Spleen (tissue), 11 donors: Measurements from ENCODE around the gene MESP2. TPM values are rescaled to one million over a fixed set of nuclear protein-coding genes. Genes with fewer than 3 reads are reported as not detected.
A peak's percentile ranks its signal among the peaks of the same experiment; 100 is the strongest.

ENCODE experiments used
- DNase-seq: peaks from one replicate; pipeline ENCODE4 v3.0.0-alpha.2; 2020
- H3K27ac ChIP-seq, 8 donors: fragments of 200-600 bp; sonication (generic) in 7 of 8; 1 replicate in 4 of 8; 2 replicates in 4 of 8; pipeline versions ENCODE4 v1.5.0 to v1.8.0; 2016 to 2021; ENCODE audit warnings: inconsistent platforms in 4 of 8, mild to moderate bottlenecking in 4 of 8, moderate library complexity in 1 of 8
- H3K27me3 ChIP-seq, 7 donors: fragments of 200-600 bp; sonication (generic) in 6 of 7; replicated peaks in 1 of 7; 1 replicate in 4 of 7; 2 replicates in 3 of 7; pipeline versions ENCODE4 v1.5.0 to v1.8.0; 2016 to 2021; ENCODE audit warnings: inconsistent platforms in 3 of 7, mild to moderate bottlenecking in 1 of 7
- H3K36me3 ChIP-seq, 6 donors: fragments of 200-600 bp; sonication (generic) in 5 of 6; 1 replicate in 4 of 6; 2 replicates in 2 of 6; pipeline versions ENCODE4 v1.5.0 to v1.8.0; 2016 to 2021; ENCODE audit warnings: inconsistent platforms in 2 of 6
- H3K4me1 ChIP-seq, 6 donors: fragments of 200-600 bp; sonication (generic) in 5 of 6; 1 replicate in 3 of 6; 2 replicates in 3 of 6; pipeline versions ENCODE4 v1.5.0 to v1.8.0; 2016 to 2021; ENCODE audit warnings: inconsistent platforms in 3 of 6
- H3K4me3 ChIP-seq, 8 donors: fragments of 200-600 bp; sonication (generic) in 7 of 8; 1 replicate in 4 of 8; 2 replicates in 4 of 8; pipeline versions ENCODE4 v1.5.0 to v1.8.0; 2016 to 2021; ENCODE audit warnings: inconsistent platforms in 4 of 8, mild to moderate bottlenecking in 4 of 8, moderate library complexity in 2 of 8
- H3K9me3 ChIP-seq, 8 donors: fragments of 200-600 bp; sonication (generic) in 7 of 8; 1 replicate in 4 of 8; 2 replicates in 4 of 8; pipeline versions ENCODE4 v1.5.0 to v1.8.0; 2016 to 2021; ENCODE audit warnings: inconsistent platforms in 4 of 8
- CTCF ChIP-seq, 11 experiments: fragments of 200-600 bp in 7 of 11; fragments of 450-650 bp in 4 of 11; sonication (generic) in 4 of 11; IDR thresholded peaks in 8 of 11; conservative IDR thresholded peaks in 3 of 11; 1 replicate in 7 of 11; 2 replicates in 4 of 11; pipeline versions ENCODE4 v1.4.0 to v1.8.0; 2016 to 2021; ENCODE audit warnings: antibody characterized with exemption in 11 of 11, inconsistent platforms in 4 of 11, mild to moderate bottlenecking in 1 of 11
- POLR2A ChIP-seq, 3 donors: fragments of 450-650 bp; IDR thresholded peaks; one replicate each; pipeline ENCODE4 v1.5.1; 2017; ENCODE audit warnings: antibody characterized with exemption in 3 of 3, mild to moderate bottlenecking in 1 of 3
- POLR2AphosphoS5 ChIP-seq, 3 donors: sonication (generic); formaldehyde crosslinking; IDR thresholded peaks; one replicate each; pipeline ENCODE4 v1.5.1; 2017; ENCODE audit warnings: antibody characterized with exemption in 3 of 3
- WGBS, 5 donors: extraction: QIAGEN DNeasy Blood & Tissue Kit in 3 of 5; methylation state at CpG; one replicate each; pipeline versions ENCODE4 v1.1.5 to v1.1.7; 2013 to 2018; 5-methylcytosine and 5-hydroxymethylcytosine counted together
- intact Hi-C: fragments of 100-400 bp; cut with DNase I; formaldehyde crosslinking; loops from one replicate; pipeline ENCODE4 v1.15.0; 2023; ENCODE audit warnings: low total_unique reads
- polyA plus RNA-seq, 3 donors: library from polyadenylated mRNA; stranded (reverse); fragments of 200-250 nt; gene quantifications; one replicate each; pipeline ENCODE4 v1.2.1, GENCODE V29; 2013
- total RNA-seq, 7 donors: library from RNA; depleted of rRNA in 3 of 7; stranded (reverse); fragments of >200 nt in 3 of 7; fragmentation: NEBNext Ultra II Directional in 4 of 7; extraction: Animal tissue kit (Norgen Biotek cat#: 25700) in 4 of 7; gene quantifications; one replicate each; pipeline versions ENCODE4 v1.1.0 to v1.2.1, GENCODE V29; 2016 to 2021
- donor health status: healthy with polysubstance abuse.
- donor health status: DM: no; HTN: no; CAD: no; lungs with moderate emphysema.
- donor health status: DM: no; HTN: no; CAD: no.
- donor health status: Bipolar disorder and iron deficiency.
- donor health status: healthy.
- donor health status: DM: no; HTN: no; CAD: no.
- donor health status: DM: yes; HTN: yes; CAD: no.

The MESP2 gene
- total and polyA plus RNA-seq, 10 donors: 0.05 TPM; not detected in 9

GRCh38 chr15:89812011-89812846, 36.1 kb downstream of the MESP2 start:
- H3K36me3 ChIP-seq: peaks cover 0 to 3% (median 0%) of the 10 kb centered on the region in 6 donors
- TF ChIP-seq CTCF (IDR thresholded peaks at IDR 0.05 in 8 of 11, conservative IDR thresholded peaks at IDR 0.05 in 3 of 11) (no peak), POLR2AphosphoS5 (IDR thresholded peaks at IDR 0.05) (peak in 1 of 3 donors; percentile 7)
- peaks cover 0 to 11% (median 3%) of the 10 kb centered on the region in 8 donors for H3K9me3 ChIP-seq
- no peak for DNase-seq
- peaks cover 7 to 42% (median 15%) of the 10 kb centered on the region in 6 donors for H3K4me1 ChIP-seq
- 61 to 80% (median 67%) methylated on average over 5 to 8 of the region's 8 CpGs for WGBS, 5 donors
- H3K27ac ChIP-seq: peak overlapping the region in 4 of 8 donors; percentile 17 to 96 (median 54)
- H3K4me3 ChIP-seq: peak overlapping the region in 2 of 8 donors; percentile 53 to 74
- peaks cover 5 to 54% (median 36%) of the 10 kb centered on the region in 7 donors for H3K27me3 ChIP-seq
- intact Hi-C loops: no loop called here

- intact Hi-C loops: no loop called here
- peak overlapping the region in 5 of 8 donors; percentile 50 to 74 (median 53) for H3K4me3 ChIP-seq
Measured at GRCh38 chr15:89812847-89813320, 36.8 kb downstream of the MESP2 start.

GRCh38 chr15:89813381-89814111, 37.4 kb downstream of the MESP2 start:
- 61 to 83% (median 69%) methylated on average over 9 to 13 of the region's 13 CpGs for WGBS, 5 donors

More at GRCh38 chr15:89812847-89813320, 36.8 kb downstream of the MESP2 start:
- DNase-seq: no peak
- H3K36me3 ChIP-seq: no peaks in the 10 kb centered on the region
- H3K27ac ChIP-seq: peak overlapping the region in 5 of 8 donors; percentile 17 to 96 (median 87)
- WGBS, 5 donors: 89 to 99% (median 94%) methylated on average over 5 to 7 of the region's 7 CpGs
- peaks cover 5 to 60% (median 36%) of the 10 kb centered on the region in 7 donors for H3K27me3 ChIP-seq
- H3K4me1 ChIP-seq: peaks cover 7 to 42% (median 15%) of the 10 kb centered on the region in 6 donors
- peaks cover 0 to 11% (median 3%) of the 10 kb centered on the region in 8 donors for H3K9me3 ChIP-seq
- no peak for TF ChIP-seq POLR2AphosphoS5 (IDR thresholded peaks at IDR 0.05)
- TF ChIP-seq POLR2A (IDR thresholded peaks at IDR 0.05): no peak
- no peak for TF ChIP-seq CTCF (IDR thresholded peaks at IDR 0.05 in 8 of 11, conservative IDR thresholded peaks at IDR 0.05 in 3 of 11)

More at GRCh38 chr15:89813381-89814111, 37.4 kb downstream of the MESP2 start:
- peak overlapping the region in 7 of 8 donors; percentile 76 to 96 (median 86) for H3K27ac ChIP-seq
- peaks cover 5 to 64% (median 36%) of the 10 kb centered on the region in 7 donors for H3K27me3 ChIP-seq
- intact Hi-C loops: no loop called here
- H3K4me1 ChIP-seq: peaks cover 7 to 42% (median 15%) of the 10 kb centered on the region in 6 donors
- peak overlapping the region in 6 of 8 donors; percentile 44 to 74 (median 52) for H3K4me3 ChIP-seq
- no peak for DNase-seq
- peaks cover 0 to 11% (median 3%) of the 10 kb centered on the region in 8 donors for H3K9me3 ChIP-seq
- H3K36me3 ChIP-seq: no peaks in the 10 kb centered on the region
- TF ChIP-seq CTCF (IDR thresholded peaks at IDR 0.05 in 8 of 11, conservative IDR thresholded peaks at IDR 0.05 in 3 of 11) (no peak), POLR2A (IDR thresholded peaks at IDR 0.05) (no peak), POLR2AphosphoS5 (IDR thresholded peaks at IDR 0.05) (no peak)
